Epithelial cell of proximal tubule (primary cell): ENCODE data around the gene GPRIN3. TPM values are rescaled to one million over a fixed set of nuclear protein-coding genes. Genes with fewer than 3 reads are reported as not detected.

Experiments
- DNase-seq: peaks from one replicate; pipeline ENCODE4 v3.0.0-alpha.2; 2011; ENCODE audit warnings: low read depth
- H3K4me3 ChIP-seq: 2 replicates; pipeline ENCODE4 v1.5.1; 2011; ENCODE audit warnings: low read depth, mild to moderate bottlenecking, low read length
- total RNA-seq: library from RNA; depleted of rRNA; stranded (reverse); fragments of >200 nt; gene quantifications from 2 replicates; pipeline ENCODE4 v1.2.3, GENCODE V29; 2015
- TF ChIP-seq, protein P1 (sequence below): conservative IDR thresholded peaks from 2 replicates; pipeline ENCODE4 v1.5.1; 2012; ENCODE audit warnings: low read depth, mild to moderate bottlenecking, low read length

The GPRIN3 gene
- total RNA-seq, 1 donor from 2014 or later = 2.0 TPM

DNA sequence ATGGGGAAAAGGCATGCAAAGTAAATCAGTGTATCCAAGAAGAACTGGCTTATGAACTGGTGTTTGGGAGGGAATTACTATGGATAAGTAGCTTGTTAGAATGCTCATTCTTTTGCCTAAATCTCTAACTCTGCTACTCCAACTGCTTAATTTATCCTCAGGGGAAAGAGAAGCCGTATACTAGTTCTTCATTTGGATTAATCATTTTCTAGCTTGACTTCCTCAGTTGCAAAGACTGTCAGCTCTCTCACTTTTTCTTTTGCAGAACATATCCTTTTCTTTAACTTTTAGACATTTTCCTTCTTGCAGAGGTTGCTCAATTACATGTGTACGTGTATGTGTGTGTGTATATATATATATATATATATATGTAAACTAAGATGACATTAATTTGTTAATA, 21.9 kb downstream of the GPRIN3 start:
- TF ChIP-seq, protein P1, sequence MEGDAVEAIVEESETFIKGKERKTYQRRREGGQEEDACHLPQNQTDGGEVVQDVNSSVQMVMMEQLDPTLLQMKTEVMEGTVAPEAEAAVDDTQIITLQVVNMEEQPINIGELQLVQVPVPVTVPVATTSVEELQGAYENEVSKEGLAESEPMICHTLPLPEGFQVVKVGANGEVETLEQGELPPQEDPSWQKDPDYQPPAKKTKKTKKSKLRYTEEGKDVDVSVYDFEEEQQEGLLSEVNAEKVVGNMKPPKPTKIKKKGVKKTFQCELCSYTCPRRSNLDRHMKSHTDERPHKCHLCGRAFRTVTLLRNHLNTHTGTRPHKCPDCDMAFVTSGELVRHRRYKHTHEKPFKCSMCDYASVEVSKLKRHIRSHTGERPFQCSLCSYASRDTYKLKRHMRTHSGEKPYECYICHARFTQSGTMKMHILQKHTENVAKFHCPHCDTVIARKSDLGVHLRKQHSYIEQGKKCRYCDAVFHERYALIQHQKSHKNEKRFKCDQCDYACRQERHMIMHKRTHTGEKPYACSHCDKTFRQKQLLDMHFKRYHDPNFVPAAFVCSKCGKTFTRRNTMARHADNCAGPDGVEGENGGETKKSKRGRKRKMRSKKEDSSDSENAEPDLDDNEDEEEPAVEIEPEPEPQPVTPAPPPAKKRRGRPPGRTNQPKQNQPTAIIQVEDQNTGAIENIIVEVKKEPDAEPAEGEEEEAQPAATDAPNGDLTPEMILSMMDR = no peak
- H3K4me3 ChIP-seq = peak overlapping the region; percentile 16
- no peak for DNase-seq

DNA sequence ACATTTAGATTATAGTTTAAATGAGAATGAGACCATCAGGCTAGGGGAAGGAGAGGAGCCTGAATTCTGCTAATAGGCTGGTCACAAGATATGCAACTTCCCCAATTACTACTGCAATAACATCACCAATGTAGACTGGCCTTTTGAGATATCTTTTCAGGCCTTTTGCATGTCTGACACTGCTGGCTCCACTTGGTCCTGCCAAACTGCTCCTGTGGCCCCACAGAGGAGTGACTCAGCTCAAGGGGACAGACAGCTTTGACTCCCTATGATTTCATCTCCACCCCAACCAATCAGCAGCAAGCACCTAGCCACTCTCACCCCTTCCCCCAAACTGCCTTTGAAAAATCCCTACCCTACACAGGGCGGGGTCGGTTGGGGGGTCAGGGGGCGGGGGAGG, 22.8 kb downstream of the GPRIN3 start:
- DNase-seq = no peak
- TF ChIP-seq, protein P1 = no peak
- H3K4me3 ChIP-seq = no peak overlapping the region

DNA sequence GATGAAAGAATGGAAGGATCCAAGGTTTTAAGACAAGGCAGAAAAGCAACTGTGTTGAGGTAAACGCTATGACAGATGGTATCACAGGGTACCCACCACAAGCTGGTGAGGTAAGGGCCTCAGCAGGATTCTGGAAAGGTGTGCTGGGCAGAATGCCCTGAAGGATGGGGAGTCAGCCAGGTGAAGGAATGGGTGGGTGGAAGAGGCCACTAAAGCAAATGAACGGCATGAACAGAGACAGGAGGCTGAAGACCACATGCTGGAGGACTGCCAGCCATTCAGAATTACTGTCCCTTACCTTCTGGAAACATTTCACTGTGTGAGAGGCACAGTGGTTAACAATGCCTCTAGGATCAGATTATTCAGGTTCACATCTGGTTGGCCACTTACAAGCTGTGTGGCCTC, 23.6 kb downstream of the GPRIN3 start:
- H3K4me3 ChIP-seq = no peak overlapping the region
- DNase-seq = no peak
- TF ChIP-seq, protein P1 = no peak

DNA sequence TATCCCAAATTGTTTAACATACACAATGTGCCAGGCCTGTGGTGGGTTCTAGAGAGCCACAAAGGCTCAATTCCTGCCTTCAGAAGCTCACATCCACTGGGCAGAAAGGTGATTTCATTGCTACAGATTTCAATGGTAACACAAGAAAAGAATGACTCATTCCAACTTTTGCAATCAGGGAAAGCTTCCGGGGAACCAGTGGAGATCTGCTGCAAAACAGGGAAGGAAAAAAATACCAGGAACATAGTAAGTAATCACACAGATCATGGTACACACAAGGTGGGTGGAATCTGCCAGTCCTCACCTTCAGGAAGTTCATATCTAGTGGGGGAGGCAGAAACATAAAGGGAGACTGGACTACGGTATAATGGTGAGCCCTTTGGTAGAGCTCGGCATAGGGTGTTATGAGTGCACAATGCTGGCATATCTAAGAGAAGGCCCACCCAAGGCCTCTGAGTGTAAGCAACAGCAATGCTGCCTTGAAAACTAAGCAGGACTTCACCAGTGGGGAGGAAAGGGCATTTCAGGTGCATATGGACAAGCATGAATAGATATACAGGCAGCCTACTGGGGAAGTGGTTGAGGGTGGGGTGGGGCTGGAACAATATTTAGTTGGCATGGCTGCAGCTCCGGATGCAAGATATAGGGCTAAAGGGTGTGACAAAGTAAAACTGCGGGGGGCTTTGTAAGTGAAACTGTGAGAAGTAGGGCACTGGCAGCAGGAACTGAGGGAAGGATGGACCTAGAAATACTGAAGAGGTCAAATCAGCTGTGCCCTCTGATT, 24.2 kb downstream of the GPRIN3 start:
- TF ChIP-seq, protein P1 = no peak
- peak; percentile 80 for DNase-seq
- no peak overlapping the region for H3K4me3 ChIP-seq

DNA sequence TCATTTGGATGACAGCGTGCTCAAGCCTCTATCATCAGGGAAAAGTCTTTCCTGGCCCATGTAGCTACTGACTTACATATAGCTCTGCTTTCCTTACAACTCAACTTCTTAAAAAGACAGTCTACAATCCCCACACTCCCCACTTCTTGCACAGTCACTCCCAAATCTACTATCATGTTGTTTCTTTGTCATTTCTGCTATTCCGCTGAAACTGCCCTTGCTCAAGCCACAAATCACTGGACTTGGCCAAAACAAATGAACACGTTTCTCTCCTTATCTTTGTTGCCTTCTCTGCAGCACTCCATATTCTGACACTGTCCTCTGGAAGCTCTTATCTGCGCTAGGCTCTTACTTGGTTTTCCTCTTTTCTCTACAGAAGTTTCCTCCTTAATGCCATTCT, 28.2 kb downstream of the GPRIN3 start:
- TF ChIP-seq, protein P1 = no peak

DNA sequence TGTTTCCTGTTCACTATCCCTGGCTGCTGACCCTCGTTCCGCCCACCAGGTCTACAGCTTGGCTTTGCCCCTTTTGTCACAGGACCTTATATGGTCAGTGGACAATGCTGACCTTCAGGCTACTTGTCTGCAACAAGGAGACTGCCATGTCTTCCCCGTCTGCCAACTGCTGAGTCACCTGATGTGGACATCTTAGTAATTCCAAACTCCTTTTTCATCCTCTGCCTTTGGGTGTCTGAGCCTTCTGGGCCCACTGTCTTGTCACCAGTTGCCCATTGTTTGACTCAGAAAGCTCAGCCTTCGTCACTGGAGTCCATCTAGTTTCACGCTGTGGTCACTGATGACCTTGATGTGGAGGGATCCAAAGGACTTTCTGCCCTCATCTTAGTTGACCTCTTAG, 30.2 kb downstream of the GPRIN3 start:
- no peak overlapping the region for H3K4me3 ChIP-seq
- DNase-seq = no peak
- TF ChIP-seq, protein P1 = no peak

More for the DNA sequence above, 28.2 kb downstream of the GPRIN3 start:
- DNase-seq = no peak
- H3K4me3 ChIP-seq = no peak overlapping the region

DNA sequence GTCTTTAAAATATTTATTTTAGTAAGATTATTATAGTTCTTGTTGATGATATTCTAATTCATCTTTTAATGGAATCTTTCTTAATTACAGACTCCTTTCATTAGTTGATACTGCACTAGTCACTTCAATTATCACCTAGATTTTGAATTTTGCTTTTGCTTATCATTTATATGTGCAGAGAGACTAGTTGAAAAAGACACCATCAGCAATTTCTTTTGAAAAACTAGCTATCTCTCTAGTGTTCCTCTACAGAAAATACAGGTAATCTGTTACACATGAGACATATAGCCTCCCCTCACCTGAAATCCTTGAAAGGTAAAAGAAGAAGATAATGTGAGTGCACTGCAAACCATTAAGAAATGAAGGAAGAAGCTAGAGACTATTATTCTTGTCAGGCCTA, 31.3 kb downstream of the GPRIN3 start:
- H3K4me3 ChIP-seq = no peak overlapping the region
- no peak for DNase-seq
- TF ChIP-seq, protein P1 = no peak
